HCT116 (cell line): ENCODE results near the gene IQCH. TPM values are rescaled to one million over a fixed set of nuclear protein-coding genes. Genes with fewer than 3 reads are reported as not detected.

Experiments used
- ATAC-seq: fragments of 200-7000 bp; cut with Tn5 transposase; 2 replicates; pipeline ENCODE4 v1.9.1; 2020; ENCODE audit warnings: mild to moderate bottlenecking, moderate library complexity
- BruUV-seq: library from RNA; stranded (reverse); fragments of 400-500 nt; replicated peaks from 2 replicates; lab custom pipeline; 2021; lab: Mats Ljungman, UMichigan
- CTCF ChIA-PET: fragments of 300-600 bp; sonication (Branson Sonifier 250); formaldehyde crosslinking; loops from one replicate; lab custom pipeline; 2021; ENCODE audit warnings: antibody characterized with exemption; lab: Charles Lee
- POLR2A ChIA-PET: fragments of 300-600, 350-600 bp; sonication (Branson Sonifier 250); formaldehyde crosslinking; loops from one replicate; lab custom pipeline; 2021; ENCODE audit warnings: antibody characterized with exemption; lab: Charles Lee
- RAD21 ChIA-PET, 2 experiments: fragments of 300-600 bp; sonication (Branson Sonifier 250); formaldehyde crosslinking; loops; one replicate each; lab custom pipeline; 2023; ENCODE audit warnings: low total read pairs in 2 of 2; ENCODE audit not compliant: uncharacterized antibody in 2 of 2, unreplicated experiment in 2 of 2, low non-redundant PET in 1 of 2; lab: Charles Lee
- DNase-seq: peaks from one replicate; pipeline ENCODE4 v3.0.0-alpha.2; 2010; ENCODE audit warnings: low read depth, low spot score
- H2AFZ ChIP-seq: fragments of 200-600 bp; shearing (Covaris generic), sonication (generic); 2 replicates; pipeline ENCODE4 v1.6.1; 2017; ENCODE audit warnings: low read depth, mixed run types, mixed read lengths, antibody characterized with exemption, low read length; ENCODE audit not compliant: poor library complexity, severe bottlenecking
- H3K27ac ChIP-seq: 2 replicates; pipeline ENCODE4 v1.5.1; 2012; ENCODE audit warnings: low read depth, low read length
- H3K27me3 ChIP-seq: fragments of 200-600 bp; sonication (generic); 2 replicates; pipeline ENCODE4 v1.6.1; 2016; ENCODE audit warnings: mixed run types, low read length, mixed read lengths; ENCODE audit not compliant: insufficient read depth
- H3K36me3 ChIP-seq, 2 experiments: fragments of 200-500 bp in 1 of 2; fragments of 200-600 bp in 1 of 2; sonication (Bioruptor generic) in 1 of 2; sonication (generic) in 1 of 2; 2 replicates each; pipeline versions ENCODE4 v1.5.1 to v1.6.1; 2014 to 2016; ENCODE audit warnings: low read length in 2 of 2, inconsistent platforms in 1 of 2, mixed read lengths in 1 of 2, mixed run types in 1 of 2; ENCODE audit not compliant: insufficient read depth in 2 of 2, control insufficient read depth in 1 of 2
- H3K4me1 ChIP-seq, 2 experiments: fragments of 200-600 bp in 1 of 2; sonication (generic) in 1 of 2; 2 replicates each; pipeline versions ENCODE4 v1.5.1 to v1.6.1; 2012 to 2017; ENCODE audit warnings: low read length in 2 of 2, inconsistent platforms in 1 of 2, mild to moderate bottlenecking in 1 of 2, mixed read lengths in 1 of 2, mixed run types in 1 of 2, moderate library complexity in 1 of 2; ENCODE audit not compliant: insufficient read depth in 2 of 2, control insufficient read depth in 1 of 2
- H3K4me2 ChIP-seq: fragments of 200-600 bp; sonication (generic); 2 replicates; pipeline ENCODE4 v1.6.1; 2017; ENCODE audit warnings: mixed run types, low read length, mixed read lengths
- H3K4me3 ChIP-seq, 2 experiments: fragments of 200-600 bp in 1 of 2; sonication (generic) in 1 of 2; replicated peaks in 1 of 2; 2 replicates each; pipeline ENCODE4 v1.5.1; 2011 to 2016; ENCODE audit warnings: low read length in 2 of 2, control low read depth in 1 of 2, low read depth in 1 of 2, mild to moderate bottlenecking in 1 of 2, mixed read lengths in 1 of 2, mixed run types in 1 of 2
- H3K79me2 ChIP-seq: fragments of 200-600 bp; sonication (generic); 2 replicates; pipeline ENCODE4 v1.6.1; 2017; ENCODE audit warnings: mild to moderate bottlenecking, mixed run types, low read length, moderate library complexity, mixed read lengths; ENCODE audit not compliant: insufficient read depth
- H3K9ac ChIP-seq: fragments of 200-600 bp; sonication (generic); 2 replicates; pipeline ENCODE4 v1.6.1; 2016; ENCODE audit warnings: low read length, mixed read lengths
- H3K9me2 ChIP-seq: fragments of 200-600 bp; sonication (generic), shearing (Covaris generic); 2 replicates; pipeline ENCODE4 v1.6.1; 2017; ENCODE audit warnings: mixed run types, mild to moderate bottlenecking, moderate library complexity; ENCODE audit not compliant: insufficient read depth
- H3K9me3 ChIP-seq, 2 experiments: fragments of 200-500 bp in 1 of 2; fragments of 200-600 bp in 1 of 2; sonication (Bioruptor generic) in 1 of 2; sonication (generic) in 1 of 2; 2 replicates each; pipeline ENCODE4 v1.6.1; 2014 to 2017; ENCODE audit warnings: low read length in 2 of 2, mixed read lengths in 2 of 2, inconsistent platforms in 1 of 2, low read depth in 1 of 2, mild to moderate bottlenecking in 1 of 2, mixed run types in 1 of 2, moderate library complexity in 1 of 2; ENCODE audit not compliant: control insufficient read depth in 1 of 2, insufficient read depth in 1 of 2
- H4K20me1 ChIP-seq: fragments of 200-600 bp; sonication (generic), shearing (Covaris generic); 2 replicates; pipeline ENCODE4 v1.6.1; 2017; ENCODE audit warnings: mixed run types, mild to moderate bottlenecking, moderate library complexity; ENCODE audit not compliant: insufficient read depth
- ATF3 ChIP-seq: IDR thresholded peaks from 2 replicates; pipeline ENCODE4 v1.6.1; 2012
- CBX3 ChIP-seq: IDR thresholded peaks from 2 replicates; pipeline ENCODE4 v1.6.1; 2012; ENCODE audit warnings: low read depth
- CEBPB ChIP-seq: IDR thresholded peaks from 2 replicates; pipeline ENCODE4 v1.6.1; 2012; ENCODE audit warnings: low read depth
- EGR1 ChIP-seq: IDR thresholded peaks from 2 replicates; pipeline ENCODE4 v1.6.1; 2012; ENCODE audit warnings: low read depth
- EZH2 ChIP-seq: fragments of 200-600 bp; sonication (generic); IDR thresholded peaks from 2 replicates; pipeline ENCODE4 v1.6.1; 2017; ENCODE audit warnings: antibody characterized with exemption, mixed run types
- EZH2phosphoT487 ChIP-seq: fragments of 200-600 bp; IDR thresholded peaks from 2 replicates; pipeline ENCODE4 v1.6.1; 2018; ENCODE audit warnings: antibody characterized with exemption, borderline replicate concordance
- JUND ChIP-seq: IDR thresholded peaks from 2 replicates; pipeline ENCODE4 v1.6.1; 2012
- MAX ChIP-seq: IDR thresholded peaks from 2 replicates; pipeline ENCODE4 v1.6.1; 2012
- POLR2A ChIP-seq: IDR thresholded peaks from 2 replicates; pipeline ENCODE4 v1.7.0; 2011; ENCODE audit warnings: borderline replicate concordance; ENCODE audit not compliant: insufficient read depth, insufficient read length; ENCODE audit errors: extremely low read depth
- POLR2AphosphoS5 ChIP-seq: IDR thresholded peaks from 2 replicates; pipeline ENCODE4 v1.6.1; 2011; ENCODE audit warnings: mild to moderate bottlenecking, low read depth, low read length, moderate library complexity
- RAD21 ChIP-seq: IDR thresholded peaks from 2 replicates; pipeline ENCODE4 v1.6.1; 2012; ENCODE audit warnings: low read depth, mild to moderate bottlenecking
- SIN3A ChIP-seq: IDR thresholded peaks from 2 replicates; pipeline ENCODE4 v1.6.1; 2012; ENCODE audit warnings: low read depth
- ZBTB33 ChIP-seq: IDR thresholded peaks from 2 replicates; pipeline ENCODE4 v1.6.1; 2011; ENCODE audit warnings: mild to moderate bottlenecking, low read length, moderate library complexity; ENCODE audit not compliant: insufficient replicate concordance; ENCODE audit errors: extremely low read depth
- ZNF274 ChIP-seq: fragments of 200-500 bp; sonication (Bioruptor generic); IDR thresholded peaks from 2 replicates; pipeline ENCODE4 v1.6.1; 2014; ENCODE audit warnings: mild to moderate bottlenecking, low read depth, low read length, inconsistent platforms
- intact Hi-C: fragments of 100-400 bp; cut with micrococcal nuclease; formaldehyde crosslinking; loops from 2 replicates; pipeline ENCODE4 v1.10.0; 2022
- total RNA-seq: library from RNA; stranded (reverse); gene quantifications from one replicate; pipeline ENCODE4 v1.2.1, GENCODE V29; 2021; ENCODE audit not compliant: unreplicated experiment

The IQCH gene
- total RNA-seq, 1 experiment from 2014 or later = 4.6 TPM

GRCh38 chr15:67548236-67548852 is 293.8 kb downstream of the IQCH start (continued):
- TF ChIP-seq EGR1 = no peak
- no peak for TF ChIP-seq POLR2AphosphoS5
- TF ChIP-seq, all 23 proteins: peak for 0

- Histone ChIP-seq H3K4me2 (no peak overlapping the region), H3K27me3 (no peaks in the 10 kb centered on the region), H4K20me1 (no peaks in the 10 kb centered on the region), H3K4me3 (no peak overlapping the region), H2AFZ (no peak overlapping the region), H3K9ac (no peak overlapping the region), H3K9me2 (no peaks in the 10 kb centered on the region), H3K4me1 (no peaks in the 10 kb centered on the region), H3K36me3 (no peaks in the 10 kb centered on the region), H3K27ac (no peak overlapping the region), H3K9me3 (no peaks in the 10 kb centered on the region), H3K79me2 (no peaks in the 10 kb centered on the region)
- ATAC-seq (no peak), DNase-seq (no peak)
- ChIA-PET POLR2A (no interaction called here), CTCF (no interaction called here), RAD21 (no interaction called here)
- intact Hi-C loops = no loop called here
- no TSS peak for BruUV-seq
- TF ChIP-seq RAD21 = no peak
- TF ChIP-seq SIN3A = no peak
- TF ChIP-seq ATF3 = no peak
- no peak for TF ChIP-seq EGR1
- no peak for TF ChIP-seq EZH2
- no peak for TF ChIP-seq EZH2phosphoT487
- TF ChIP-seq POLR2A = no peak
- TF ChIP-seq POLR2AphosphoS5 = no peak
- TF ChIP-seq JUND = no peak
- TF ChIP-seq ZBTB33 = no peak
- TF ChIP-seq ZNF274 = no peak
- TF ChIP-seq CEBPB = no peak
- TF ChIP-seq MAX = no peak
- no peak for TF ChIP-seq CBX3
These were observed 294.5 kb downstream of the IQCH start for GRCh38 chr15:67548862-67549651.
